ENCODE measurements around the gene VSX1.
A peak's percentile ranks its signal among the peaks of the same experiment; 100 is the strongest.

The VSX1 gene

GRCh38 chr20:25062841-25063240, 19.1 kb downstream of the VSX1 start:
- no peak for TF ChIP-seq CTCF (IDR thresholded peaks at IDR 0.05; ENCODE audit: low read depth, low read length)
- DNase-seq (ENCODE audit: low read depth in 2 of 2): no peak
- no peak overlapping the region for H3K4me3 ChIP-seq (replicated peaks in 1 of 2; ENCODE audit: low read depth in 2 of 2, low read length in 2 of 2)

GRCh38 chr20:25061821-25062530, 20.0 kb downstream of the VSX1 start:
- TF ChIP-seq CTCF (IDR thresholded peaks at IDR 0.05; ENCODE audit: low read depth, low read length): no peak
- no peak for DNase-seq (ENCODE audit: low read depth in 2 of 2)

GRCh38 chr20:25061103-25061799, 20.7 kb downstream of the VSX1 start:
- no peak for TF ChIP-seq CTCF (IDR thresholded peaks at IDR 0.05; ENCODE audit: low read depth, low read length)
- H3K4me3 ChIP-seq (replicated peaks in 1 of 2; ENCODE audit: low read depth in 2 of 2, low read length in 2 of 2): no peak overlapping the region
- no peak for DNase-seq (ENCODE audit: low read depth in 2 of 2)

More at GRCh38 chr20:25061821-25062530, 20.0 kb downstream of the VSX1 start:
- H3K4me3 ChIP-seq (replicated peaks in 1 of 2; ENCODE audit: low read depth in 2 of 2, low read length in 2 of 2): no peak overlapping the region

- no peak overlapping the region for H3K4me3 ChIP-seq (replicated peaks in 1 of 2; ENCODE audit: low read depth in 2 of 2, low read length in 2 of 2)
- TF ChIP-seq CTCF (IDR thresholded peaks at IDR 0.05; ENCODE audit: low read depth, low read length): no peak
- no peak for DNase-seq (ENCODE audit: low read depth in 2 of 2)
Measured at GRCh38 chr20:25059866-25060465, 22.0 kb downstream of the VSX1 start.

- TF ChIP-seq CTCF (IDR thresholded peaks at IDR 0.05; ENCODE audit: low read depth, low read length): no peak
- peak overlapping the region; percentile 61 to 72 for H3K4me3 ChIP-seq (replicated peaks in 1 of 2; ENCODE audit: low read depth in 2 of 2, low read length in 2 of 2)
- DNase-seq (ENCODE audit: low read depth in 2 of 2): peak in 1 of 2 donors; percentile 43
Measured at GRCh38 chr20:25058847-25059810, 22.8 kb downstream of the VSX1 start.

All from cardiac fibroblast (primary cell).